ENCODE measurements around the gene TRIM66. TPM values are rescaled to one million over a fixed set of nuclear protein-coding genes. Genes with fewer than 3 reads are reported as not detected.
"Not testable (repeated sequence)": the region's sequence is repeated elsewhere in the genome, so short reads cannot be mapped to it uniquely, and the experiment has no call there.

The TRIM66 gene
- total RNA-seq, 1 donor from 2014 or later: 3.9 TPM

DNA sequence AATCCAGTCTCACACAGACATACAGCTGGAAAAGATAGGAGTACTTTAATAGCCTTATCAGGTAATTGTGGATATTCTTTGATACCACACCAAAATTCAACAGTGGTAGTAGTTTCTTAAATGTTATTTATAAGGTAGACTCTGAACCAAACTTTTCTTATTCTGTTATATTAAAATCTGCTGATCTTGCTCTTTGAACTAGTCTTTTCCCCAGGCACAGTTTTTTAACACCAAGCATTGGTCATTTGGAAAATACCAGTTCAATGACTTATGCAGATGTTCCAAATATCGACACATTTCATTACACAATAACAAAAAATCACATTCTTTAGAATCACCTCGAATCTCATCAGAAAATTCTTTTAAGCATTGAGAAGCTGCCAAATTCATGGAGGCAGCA lies 7.6 kb downstream of the TRIM66 start:
- peaks cover 5 to 13% of the 10 kb centered on the region in 2 donors for H3K4me1 ChIP-seq
- TF ChIP-seq CTCF (IDR thresholded peaks at IDR 0.05): no peak
- intact Hi-C loops (cut with DNase I): no loop called here

GRCh38 chr11:8672346-8672745 lies 10.1 kb downstream of the TRIM66 start:
- DNase-seq (ENCODE audit: low spot score in 2 of 2): no peak
- Histone ChIP-seq H3K27ac (peak overlapping the region; percentile 86 to 88), H3K4me3 (no peak overlapping the region), H3K27me3 (no peaks in the 10 kb centered on the region), H3K4me1 (peaks cover 5 to 13% of the 10 kb centered on the region in 2 donors), H3K36me3 (peaks cover 0 to 11% of the 10 kb centered on the region in 2 donors), H3K9me3 (no peaks in the 10 kb centered on the region)
- intact Hi-C loops (cut with DNase I): no loop called here
- no peak for TF ChIP-seq CTCF (IDR thresholded peaks at IDR 0.05)

More for the DNA sequence above, 7.6 kb downstream of the TRIM66 start:
- no peaks in the 10 kb centered on the region for H3K9me3 ChIP-seq
- H3K27ac ChIP-seq: no peak overlapping the region
- no peak overlapping the region for H3K4me3 ChIP-seq
- H3K36me3 ChIP-seq: peaks cover 0 to 10% of the 10 kb centered on the region in 2 donors
- no peaks in the 10 kb centered on the region for H3K27me3 ChIP-seq
- no peak for DNase-seq (ENCODE audit: low spot score in 2 of 2)

- intact Hi-C loops (cut with DNase I): no loop called here
- H3K4me1 ChIP-seq: peaks cover 5 to 13% of the 10 kb centered on the region in 2 donors
- no peak overlapping the region for H3K4me3 ChIP-seq
- H3K9me3 ChIP-seq: no peaks in the 10 kb centered on the region
- peaks cover 0 to 11% of the 10 kb centered on the region in 2 donors for H3K36me3 ChIP-seq
- no peaks in the 10 kb centered on the region for H3K27me3 ChIP-seq
- peak overlapping the region; percentile 86 to 88 for H3K27ac ChIP-seq
- peak in 1 of 2 donors; percentile 71 for DNase-seq (ENCODE audit: low spot score in 2 of 2)
- no peak for TF ChIP-seq CTCF (IDR thresholded peaks at IDR 0.05)
Observed at GRCh38 chr11:8671651-8672062, 10.8 kb downstream of the TRIM66 start.

GRCh38 chr11:8671193-8671612 lies 11.3 kb downstream of the TRIM66 start:
- Histone ChIP-seq H3K4me1 (peaks cover 5 to 13% of the 10 kb centered on the region in 2 donors), H3K9me3 (no peaks in the 10 kb centered on the region), H3K27ac (peak overlapping the region; percentile 86 to 88), H3K27me3 (no peaks in the 10 kb centered on the region), H3K36me3 (peaks cover 0 to 11% of the 10 kb centered on the region in 2 donors), H3K4me3 (no peak overlapping the region)
- TF ChIP-seq CTCF (IDR thresholded peaks at IDR 0.05): no peak
- intact Hi-C loops (cut with DNase I): no loop called here
- peak in 1 of 2 donors; percentile 84 for DNase-seq (ENCODE audit: low spot score in 2 of 2)

- DNase-seq (ENCODE audit: low spot score in 2 of 2); H3K27me3 ChIP-seq; H3K9me3 ChIP-seq; H3K4me3 ChIP-seq; H3K27ac ChIP-seq; intact Hi-C loops (cut with DNase I): not testable (repeated sequence)
- peaks cover 5 to 13% of the 10 kb centered on the region in 2 donors for H3K4me1 ChIP-seq
- H3K36me3 ChIP-seq: peaks cover 0 to 11% of the 10 kb centered on the region in 2 donors
Observed at GRCh38 chr11:8670081-8670480, 12.4 kb downstream of the TRIM66 start.

GRCh38 chr11:8665222-8665621 lies 17.2 kb downstream of the TRIM66 start:
- no peak overlapping the region for H3K4me3 ChIP-seq

More at GRCh38 chr11:8665222-8665621, 17.2 kb downstream of the TRIM66 start:
- Histone ChIP-seq H3K4me1 (no peaks in the 10 kb centered on the region), H3K36me3 (peaks cover 0 to 8% of the 10 kb centered on the region in 2 donors), H3K9me3 (no peaks in the 10 kb centered on the region), H3K27me3 (no peaks in the 10 kb centered on the region), H3K27ac (no peak overlapping the region)
- intact Hi-C loops (cut with DNase I): no loop called here
- TF ChIP-seq CTCF (IDR thresholded peaks at IDR 0.05): no peak
- DNase-seq (ENCODE audit: low spot score in 2 of 2): no peak
